GM18502 (cell line): ENCODE results near the gene GPR39.
"Not testable (repeated sequence)": the region's sequence is repeated elsewhere in the genome, so short reads cannot be mapped to it uniquely, and the experiment has no call there.

Experiments used
- ATAC-seq: cut with Tn5 transposase; IDR thresholded peaks from one replicate; pipeline ENCODE4 v1.9.1; 2021; ENCODE audit warnings: mild to moderate bottlenecking; ENCODE audit not compliant: unreplicated experiment, poor library complexity

The GPR39 gene

GRCh38 chr2:132479155-132479554, 62.5 kb downstream of the GPR39 start:
- ATAC-seq = no peak

GRCh38 chr2:132482821-132483220, 66.2 kb downstream of the GPR39 start:
- ATAC-seq = no peak

- ATAC-seq = no peak
These were observed 67.5 kb downstream of the GPR39 start for GRCh38 chr2:132484144-132484543.

GRCh38 chr2:132488491-132488890, 71.9 kb downstream of the GPR39 start:
- no peak for ATAC-seq

- no peak for ATAC-seq
These were observed 72.5 kb downstream of the GPR39 start for GRCh38 chr2:132489150-132489549.

- ATAC-seq = no peak
These were observed 79.3 kb downstream of the GPR39 start for GRCh38 chr2:132495881-132496280.

GRCh38 chr2:132496555-132496954, 80.0 kb downstream of the GPR39 start:
- no peak for ATAC-seq

- ATAC-seq = no peak
These were observed 81.0 kb downstream of the GPR39 start for GRCh38 chr2:132497591-132497990.

- ATAC-seq = no peak
These were observed 87.1 kb downstream of the GPR39 start for GRCh38 chr2:132503701-132504100.

GRCh38 chr2:132515010-132515409, 98.4 kb downstream of the GPR39 start:
- no peak for ATAC-seq

GRCh38 chr2:132517386-132517785, 100.8 kb downstream of the GPR39 start:
- ATAC-seq = no peak

GRCh38 chr2:132518302-132518701, 101.7 kb downstream of the GPR39 start:
- ATAC-seq = no peak

GRCh38 chr2:132519566-132519965, 103.0 kb downstream of the GPR39 start:
- ATAC-seq = no peak

GRCh38 chr2:132521341-132521740, 104.7 kb downstream of the GPR39 start:
- no peak for ATAC-seq

GRCh38 chr2:132522901-132523300, 106.3 kb downstream of the GPR39 start:
- ATAC-seq = no peak

GRCh38 chr2:132537061-132537460, 120.5 kb downstream of the GPR39 start:
- not testable (repeated sequence) for ATAC-seq

- no peak for ATAC-seq
These were observed 121.8 kb downstream of the GPR39 start for GRCh38 chr2:132538331-132538855.

GRCh38 chr2:132540166-132540565, 123.6 kb downstream of the GPR39 start:
- no peak for ATAC-seq

- no peak for ATAC-seq
These were observed 126.5 kb downstream of the GPR39 start for GRCh38 chr2:132542953-132543569.

- no peak for ATAC-seq
These were observed 127.5 kb downstream of the GPR39 start for GRCh38 chr2:132544006-132544630.

GRCh38 chr2:132547090-132547687, 130.6 kb downstream of the GPR39 start:
- ATAC-seq = peak; percentile 66
